GM18505 (cell line): ENCODE data around the gene TARS3.
"Not testable (repeated sequence)": the region's sequence is repeated elsewhere in the genome, so short reads cannot be mapped to it uniquely, and the experiment has no call there.

Experiments used
- ATAC-seq: cut with Tn5 transposase; IDR thresholded peaks from one replicate; pipeline ENCODE4 v1.9.1; 2021; ENCODE audit not compliant: unreplicated experiment
- POLR2A ChIP-seq: IDR thresholded peaks from 4 replicates; pipeline ENCODE4 v1.6.1; 2011; ENCODE audit warnings: borderline replicate concordance; ENCODE audit not compliant: insufficient read depth, insufficient read length; ENCODE audit errors: extremely low read depth

TARS3 gene

GRCh38 chr15:101679806-101680205 lies 44.5 kb downstream of the TARS3 start:
- no peak for ATAC-seq
- TF ChIP-seq POLR2A: no peak

GRCh38 chr15:101676921-101677329 lies 47.3 kb downstream of the TARS3 start:
- no peak for ATAC-seq
- no peak for TF ChIP-seq POLR2A

- ATAC-seq: no peak
- TF ChIP-seq POLR2A: peak; percentile 44
These were observed 48.3 kb downstream of the TARS3 start for GRCh38 chr15:101675796-101676582.

- no peak for ATAC-seq
- TF ChIP-seq POLR2A: no peak
These were observed 49.3 kb downstream of the TARS3 start for GRCh38 chr15:101675015-101675414.

GRCh38 chr15:101672298-101672697 lies 52.0 kb downstream of the TARS3 start:
- ATAC-seq: no peak
- TF ChIP-seq POLR2A: no peak

GRCh38 chr15:101669744-101670143 lies 54.5 kb downstream of the TARS3 start:
- ATAC-seq: no peak
- no peak for TF ChIP-seq POLR2A

- no peak for ATAC-seq
- TF ChIP-seq POLR2A: no peak
These were observed 56.4 kb downstream of the TARS3 start for GRCh38 chr15:101667881-101668280.

- no peak for ATAC-seq
- TF ChIP-seq POLR2A: no peak
These were observed 59.9 kb downstream of the TARS3 start for GRCh38 chr15:101664303-101664913.

GRCh38 chr15:101662203-101662602 lies 62.1 kb downstream of the TARS3 start:
- no peak for ATAC-seq
- TF ChIP-seq POLR2A: no peak

- TF ChIP-seq POLR2A: no peak
- no peak for ATAC-seq
These were observed 64.3 kb downstream of the TARS3 start for GRCh38 chr15:101660005-101660404.

- TF ChIP-seq POLR2A: no peak
These were observed 66.1 kb downstream of the TARS3 start for GRCh38 chr15:101657968-101658784.

GRCh38 chr15:101657171-101657570 lies 67.1 kb downstream of the TARS3 start:
- TF ChIP-seq POLR2A: no peak
- ATAC-seq: no peak

More at GRCh38 chr15:101657968-101658784, 66.1 kb downstream of the TARS3 start:
- no peak for ATAC-seq

GRCh38 chr15:101654624-101655337 lies 69.5 kb downstream of the TARS3 start:
- not testable (repeated sequence) for ATAC-seq
